ENCODE measurements around the gene PRPSAP2. TPM values are rescaled to one million over a fixed set of nuclear protein-coding genes. Genes with fewer than 3 reads are reported as not detected.

Gene PRPSAP2
- total RNA-seq, 1 donor from 2014 or later: 62.8 TPM

DNA sequence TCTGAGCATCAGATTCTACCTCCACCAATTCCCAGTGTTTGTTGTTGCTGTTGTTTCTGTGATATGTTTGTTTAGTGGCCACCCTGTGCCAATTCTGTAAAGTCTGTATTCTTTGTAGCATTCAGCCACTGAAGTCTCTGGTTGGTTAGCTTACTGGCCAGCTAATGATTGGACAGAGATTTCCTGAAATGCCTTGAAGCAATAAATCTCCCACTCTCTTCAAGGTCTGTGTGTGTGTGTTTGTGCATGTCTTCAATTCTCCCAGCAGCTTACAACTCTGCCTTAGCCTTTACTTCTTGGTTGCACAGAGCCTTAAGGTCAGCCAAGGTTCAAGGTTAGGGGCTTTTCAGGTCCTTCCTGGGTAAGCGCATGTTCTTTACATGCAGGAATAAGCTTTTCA, 38.2 kb downstream of the PRPSAP2 start:
- H3K4me1 Mint-ChIP-seq: peaks cover 23% of the 10 kb centered on the region
- CTCF ChIA-PET: no interaction called here

DNA sequence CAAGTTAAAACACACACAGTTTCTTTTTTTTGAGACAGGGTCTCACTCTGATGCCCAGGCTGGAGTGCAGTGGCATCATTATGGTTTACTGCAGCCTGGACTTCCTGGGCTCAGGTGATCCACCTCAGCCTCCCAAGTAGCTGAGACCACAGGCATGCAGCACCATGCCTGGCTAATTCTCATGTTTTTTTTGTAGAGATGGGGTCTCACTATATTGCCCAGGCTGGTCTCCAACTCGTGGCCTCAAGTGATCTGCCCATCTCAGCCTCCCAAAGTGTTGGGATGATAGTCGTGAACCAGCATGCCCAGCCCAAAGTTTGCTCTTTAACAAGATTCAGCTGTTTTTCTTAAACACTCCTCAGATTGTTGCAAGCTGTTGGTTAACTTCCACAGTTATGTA, 39.0 kb downstream of the PRPSAP2 start:
- ATAC-seq (ENCODE audit: low read depth) (no peak), DNase-seq (no peak)
- CTCF ChIA-PET: no interaction called here
- Mint-ChIP-seq H3K27me3 (no peaks in the 10 kb centered on the region), H3K36me3 (ENCODE audit: low read depth) (peaks cover 56% of the 10 kb centered on the region), H3K4me3 (no peak overlapping the region), H3K4me1 (peaks cover 31% of the 10 kb centered on the region), H3K27ac (no peak overlapping the region), H3K9me3 (no peaks in the 10 kb centered on the region)
- intact Hi-C loops (cut with micrococcal nuclease): no loop called here
- TF ChIP-seq, protein P1, sequence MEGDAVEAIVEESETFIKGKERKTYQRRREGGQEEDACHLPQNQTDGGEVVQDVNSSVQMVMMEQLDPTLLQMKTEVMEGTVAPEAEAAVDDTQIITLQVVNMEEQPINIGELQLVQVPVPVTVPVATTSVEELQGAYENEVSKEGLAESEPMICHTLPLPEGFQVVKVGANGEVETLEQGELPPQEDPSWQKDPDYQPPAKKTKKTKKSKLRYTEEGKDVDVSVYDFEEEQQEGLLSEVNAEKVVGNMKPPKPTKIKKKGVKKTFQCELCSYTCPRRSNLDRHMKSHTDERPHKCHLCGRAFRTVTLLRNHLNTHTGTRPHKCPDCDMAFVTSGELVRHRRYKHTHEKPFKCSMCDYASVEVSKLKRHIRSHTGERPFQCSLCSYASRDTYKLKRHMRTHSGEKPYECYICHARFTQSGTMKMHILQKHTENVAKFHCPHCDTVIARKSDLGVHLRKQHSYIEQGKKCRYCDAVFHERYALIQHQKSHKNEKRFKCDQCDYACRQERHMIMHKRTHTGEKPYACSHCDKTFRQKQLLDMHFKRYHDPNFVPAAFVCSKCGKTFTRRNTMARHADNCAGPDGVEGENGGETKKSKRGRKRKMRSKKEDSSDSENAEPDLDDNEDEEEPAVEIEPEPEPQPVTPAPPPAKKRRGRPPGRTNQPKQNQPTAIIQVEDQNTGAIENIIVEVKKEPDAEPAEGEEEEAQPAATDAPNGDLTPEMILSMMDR (IDR thresholded peaks at IDR 0.05): no peak
- POLR2A ChIA-PET: interaction anchor here (2.5 kb wide), 1 partner anchor 39 kb away, joined by 11 read pairs; the partner anchor contains the start of gene PRPSAP2

More for the DNA sequence above, 38.2 kb downstream of the PRPSAP2 start:
- no peaks in the 10 kb centered on the region for H3K27me3 Mint-ChIP-seq
- TF ChIP-seq, protein P1 (IDR thresholded peaks at IDR 0.05): no peak
- no peaks in the 10 kb centered on the region for H3K9me3 Mint-ChIP-seq
- ATAC-seq (ENCODE audit: low read depth) (no peak), DNase-seq (no peak)
- H3K27ac Mint-ChIP-seq: no peak overlapping the region
- peaks cover 62% of the 10 kb centered on the region for H3K36me3 Mint-ChIP-seq (ENCODE audit: low read depth)
- intact Hi-C loops (cut with micrococcal nuclease): no loop called here
- no peak overlapping the region for H3K4me3 Mint-ChIP-seq
- POLR2A ChIA-PET: interaction anchor here (2.5 kb wide), 1 partner anchor 38 kb away, joined by 11 read pairs; the partner anchor contains the start of gene PRPSAP2

DNA sequence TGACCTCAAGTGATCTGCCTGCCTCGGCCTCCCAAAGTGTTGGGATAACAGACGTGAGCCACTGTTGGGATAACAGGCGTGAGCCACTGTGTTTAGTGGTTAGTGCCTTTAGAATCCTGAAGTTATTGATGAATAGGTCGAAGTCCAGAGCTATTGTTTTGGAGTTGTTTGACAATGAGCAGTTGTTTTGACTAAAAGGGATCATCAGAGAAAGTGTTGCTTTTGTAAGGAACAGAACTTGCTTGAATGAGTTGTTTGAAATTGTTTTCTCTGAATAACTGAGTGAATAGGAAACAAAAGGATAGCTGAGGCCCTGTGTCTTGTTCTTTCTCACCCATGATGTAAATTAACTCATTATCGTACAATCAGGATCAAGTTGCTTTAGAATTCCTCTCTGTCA, 46.6 kb downstream of the PRPSAP2 start:
- no peaks in the 10 kb centered on the region for H3K9me3 Mint-ChIP-seq
- ATAC-seq (ENCODE audit: low read depth) (no peak), DNase-seq (no peak)
- H3K27ac Mint-ChIP-seq: no peak overlapping the region
- TF ChIP-seq, protein P1 (IDR thresholded peaks at IDR 0.05): no peak
- H3K4me3 Mint-ChIP-seq: no peak overlapping the region
- intact Hi-C loops (cut with micrococcal nuclease): loop anchor here (5.0 kb wide), 1 partner anchor 38 kb away; no protein-coding TSS in a partner anchor
- H3K4me1 Mint-ChIP-seq: peaks cover 34% of the 10 kb centered on the region
- ChIA-PET POLR2A (no interaction called here), CTCF (no interaction called here)
- no peaks in the 10 kb centered on the region for H3K27me3 Mint-ChIP-seq
- H3K36me3 Mint-ChIP-seq (ENCODE audit: low read depth): peaks cover 50% of the 10 kb centered on the region

DNA sequence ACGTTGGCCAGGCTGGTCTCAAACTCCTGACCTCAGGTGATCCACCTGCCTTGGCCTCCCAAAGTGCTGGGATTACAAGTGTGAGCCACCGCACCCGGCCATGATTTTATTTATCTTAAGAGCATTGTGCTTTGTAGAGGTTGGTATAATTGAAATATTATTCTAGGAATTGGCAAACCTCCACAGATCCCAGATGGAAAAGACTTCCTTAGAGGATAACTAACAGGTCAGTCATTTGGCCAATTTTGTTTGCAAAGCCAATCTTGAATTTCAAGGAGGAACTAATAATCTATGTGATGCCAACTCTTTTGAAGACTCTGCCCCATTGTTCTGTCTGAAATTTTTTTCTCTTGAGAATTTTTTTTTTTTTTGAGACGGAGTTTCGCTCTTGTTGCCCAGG, 47.3 kb downstream of the PRPSAP2 start:
- ChIA-PET POLR2A (no interaction called here), CTCF (no interaction called here)
- ATAC-seq (ENCODE audit: low read depth) (no peak), DNase-seq (no peak)
- Mint-ChIP-seq H3K27ac (no peak overlapping the region), H3K27me3 (no peaks in the 10 kb centered on the region), H3K4me1 (peaks cover 32% of the 10 kb centered on the region), H3K9me3 (no peaks in the 10 kb centered on the region), H3K4me3 (no peak overlapping the region), H3K36me3 (ENCODE audit: low read depth) (peaks cover 54% of the 10 kb centered on the region)
- intact Hi-C loops (cut with micrococcal nuclease): no loop called here
- TF ChIP-seq, protein P1 (IDR thresholded peaks at IDR 0.05): no peak

DNA sequence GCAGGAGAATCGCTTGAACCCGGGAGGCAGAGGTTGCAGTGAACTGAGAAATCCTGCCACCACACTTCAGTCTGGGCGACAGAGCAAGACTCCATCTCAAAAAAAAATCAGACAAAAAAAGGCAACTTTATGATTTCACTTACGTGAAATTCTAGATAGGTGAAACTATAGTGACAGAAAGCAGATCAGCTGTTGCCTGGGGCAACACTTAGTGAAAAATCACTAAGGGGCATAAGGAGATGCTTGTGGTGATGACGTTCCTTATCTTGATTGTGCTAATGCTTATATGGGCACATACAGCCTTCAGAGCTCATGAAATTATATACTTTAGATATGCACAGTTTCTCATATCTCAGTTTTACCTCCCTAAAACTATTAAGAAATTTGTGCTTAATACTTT, 52.4 kb downstream of the PRPSAP2 start:
- peaks cover 8% of the 10 kb centered on the region for H3K4me1 Mint-ChIP-seq
- no peak for DNase-seq
- H3K4me3 Mint-ChIP-seq: no peak overlapping the region
- peaks cover 74% of the 10 kb centered on the region for H3K36me3 Mint-ChIP-seq (ENCODE audit: low read depth)
- H3K9me3 Mint-ChIP-seq: no peaks in the 10 kb centered on the region
- TF ChIP-seq, protein P1 (IDR thresholded peaks at IDR 0.05): no peak
- ATAC-seq (ENCODE audit: low read depth): no peak
- no peak overlapping the region for H3K27ac Mint-ChIP-seq
- ChIA-PET CTCF (no interaction called here), POLR2A (no interaction called here)
- no peaks in the 10 kb centered on the region for H3K27me3 Mint-ChIP-seq
- intact Hi-C loops (cut with micrococcal nuclease): loop anchor here (10.0 kb wide), 1 partner anchor 104 kb away; no protein-coding TSS in a partner anchor

All from activated B cell treated with CpG ODN at 0.5 μM for 24 hours (primary cell).